ENCODE results near the gene MUC20.
"Not testable (repeated sequence)": the region's sequence is repeated elsewhere in the genome, so short reads cannot be mapped to it uniquely, and the experiment has no call there.

Gene MUC20

GRCh38 chr3:195686537-195687208 lies 34.1 kb upstream of the MUC20 start:
- Histone ChIP-seq H3K36me3 (ENCODE audit: insufficient read depth, low read length) (peaks cover 39% of the 10 kb centered on the region), H3K4me1 (ENCODE audit: control insufficient read depth, insufficient read depth, low read length) (peaks cover 12% of the 10 kb centered on the region)
- H3K27me3 ChIP-seq (ENCODE audit: control insufficient read depth, insufficient read depth, low read length); H3K4me2 ChIP-seq (ENCODE audit: low read length); H3K9ac ChIP-seq (ENCODE audit: low read depth, low read length); H3K9me3 ChIP-seq (replicated peaks; ENCODE audit: low read length); H3K4me3 ChIP-seq (ENCODE audit: low read length): not testable (repeated sequence)

GRCh38 chr3:195687209-195687760 lies 33.5 kb upstream of the MUC20 start:
- H3K9ac ChIP-seq (ENCODE audit: low read depth, low read length); H3K9me3 ChIP-seq (replicated peaks; ENCODE audit: low read length); H3K27me3 ChIP-seq (ENCODE audit: control insufficient read depth, insufficient read depth, low read length); H3K4me3 ChIP-seq (ENCODE audit: low read length); H3K4me2 ChIP-seq (ENCODE audit: low read length): not testable (repeated sequence)
- Histone ChIP-seq H3K36me3 (ENCODE audit: insufficient read depth, low read length) (peaks cover 44% of the 10 kb centered on the region), H3K4me1 (ENCODE audit: control insufficient read depth, insufficient read depth, low read length) (peaks cover 18% of the 10 kb centered on the region)

- H3K27me3 ChIP-seq (ENCODE audit: control insufficient read depth, insufficient read depth, low read length); H3K9ac ChIP-seq (ENCODE audit: low read depth, low read length); H3K4me3 ChIP-seq (ENCODE audit: low read length); H3K9me3 ChIP-seq (replicated peaks; ENCODE audit: low read length); H3K4me2 ChIP-seq (ENCODE audit: low read length): not testable (repeated sequence)
- H3K4me1 ChIP-seq (ENCODE audit: control insufficient read depth, insufficient read depth, low read length): peaks cover 18% of the 10 kb centered on the region
- H3K36me3 ChIP-seq (ENCODE audit: insufficient read depth, low read length): peaks cover 51% of the 10 kb centered on the region
Observed at GRCh38 chr3:195688471-195689183, 32.2 kb upstream of the MUC20 start.

GRCh38 chr3:195689184-195690070 lies 31.4 kb upstream of the MUC20 start:
- Histone ChIP-seq H3K4me1 (ENCODE audit: control insufficient read depth, insufficient read depth, low read length) (peaks cover 18% of the 10 kb centered on the region), H3K36me3 (ENCODE audit: insufficient read depth, low read length) (peaks cover 51% of the 10 kb centered on the region)
- H3K4me3 ChIP-seq (ENCODE audit: low read length); H3K4me2 ChIP-seq (ENCODE audit: low read length); H3K9ac ChIP-seq (ENCODE audit: low read depth, low read length); H3K27me3 ChIP-seq (ENCODE audit: control insufficient read depth, insufficient read depth, low read length); H3K9me3 ChIP-seq (replicated peaks; ENCODE audit: low read length): not testable (repeated sequence)

- Histone ChIP-seq H3K9me3 (replicated peaks; ENCODE audit: low read length) (no peaks in the 10 kb centered on the region), H3K4me2 (ENCODE audit: low read length) (no peak overlapping the region), H3K9ac (ENCODE audit: low read depth, low read length) (no peak overlapping the region), H3K36me3 (ENCODE audit: insufficient read depth, low read length) (peaks cover 52% of the 10 kb centered on the region), H3K27me3 (ENCODE audit: control insufficient read depth, insufficient read depth, low read length) (no peaks in the 10 kb centered on the region), H3K4me3 (ENCODE audit: low read length) (no peak overlapping the region), H3K4me1 (ENCODE audit: control insufficient read depth, insufficient read depth, low read length) (peaks cover 18% of the 10 kb centered on the region)
Observed at GRCh38 chr3:195690951-195691350, 29.8 kb upstream of the MUC20 start.

- H3K4me3 ChIP-seq (ENCODE audit: low read length); H3K27me3 ChIP-seq (ENCODE audit: control insufficient read depth, insufficient read depth, low read length); H3K9ac ChIP-seq (ENCODE audit: low read depth, low read length); H3K9me3 ChIP-seq (replicated peaks; ENCODE audit: low read length); H3K4me2 ChIP-seq (ENCODE audit: low read length): not testable (repeated sequence)
- Histone ChIP-seq H3K4me1 (ENCODE audit: control insufficient read depth, insufficient read depth, low read length) (peaks cover 18% of the 10 kb centered on the region), H3K36me3 (ENCODE audit: insufficient read depth, low read length) (peaks cover 46% of the 10 kb centered on the region)
Observed at GRCh38 chr3:195691596-195692353, 29.0 kb upstream of the MUC20 start.

- Histone ChIP-seq H3K36me3 (ENCODE audit: insufficient read depth, low read length) (peaks cover 46% of the 10 kb centered on the region), H3K27me3 (ENCODE audit: control insufficient read depth, insufficient read depth, low read length) (no peaks in the 10 kb centered on the region), H3K9me3 (replicated peaks; ENCODE audit: low read length) (no peaks in the 10 kb centered on the region), H3K9ac (ENCODE audit: low read depth, low read length) (no peak overlapping the region), H3K4me1 (ENCODE audit: control insufficient read depth, insufficient read depth, low read length) (peaks cover 19% of the 10 kb centered on the region), H3K4me3 (ENCODE audit: low read length) (no peak overlapping the region), H3K4me2 (ENCODE audit: low read length) (no peak overlapping the region)
Observed at GRCh38 chr3:195692354-195692685, 28.5 kb upstream of the MUC20 start.

GRCh38 chr3:195692781-195693427 lies 27.9 kb upstream of the MUC20 start:
- H3K4me1 ChIP-seq (ENCODE audit: control insufficient read depth, insufficient read depth, low read length): peaks cover 25% of the 10 kb centered on the region
- no peak overlapping the region for H3K4me2 ChIP-seq (ENCODE audit: low read length)
- H3K27me3 ChIP-seq (ENCODE audit: control insufficient read depth, insufficient read depth, low read length): no peaks in the 10 kb centered on the region
- peaks cover 42% of the 10 kb centered on the region for H3K36me3 ChIP-seq (ENCODE audit: insufficient read depth, low read length)
- no peaks in the 10 kb centered on the region for H3K9me3 ChIP-seq (replicated peaks; ENCODE audit: low read length)
- H3K4me3 ChIP-seq (ENCODE audit: low read length): no peak overlapping the region
- no peak overlapping the region for H3K9ac ChIP-seq (ENCODE audit: low read depth, low read length)

GRCh38 chr3:195693428-195694216 lies 27.2 kb upstream of the MUC20 start:
- no peak overlapping the region for H3K9ac ChIP-seq (ENCODE audit: low read depth, low read length)
- H3K4me2 ChIP-seq (ENCODE audit: low read length): no peak overlapping the region
- no peak overlapping the region for H3K4me3 ChIP-seq (ENCODE audit: low read length)
- no peaks in the 10 kb centered on the region for H3K9me3 ChIP-seq (replicated peaks; ENCODE audit: low read length)
- peaks cover 31% of the 10 kb centered on the region for H3K4me1 ChIP-seq (ENCODE audit: control insufficient read depth, insufficient read depth, low read length)
- no peaks in the 10 kb centered on the region for H3K27me3 ChIP-seq (ENCODE audit: control insufficient read depth, insufficient read depth, low read length)
- H3K36me3 ChIP-seq (ENCODE audit: insufficient read depth, low read length): peaks cover 42% of the 10 kb centered on the region
